NCI-H460 (cell line): ENCODE data around the gene RHD. TPM values are rescaled to one million over a fixed set of nuclear protein-coding genes. Genes with fewer than 3 reads are reported as not detected.
"Not testable (repeated sequence)": the region's sequence is repeated elsewhere in the genome, so short reads cannot be mapped to it uniquely, and the experiment has no call there.

ENCODE experiments used
- DNase-seq: peaks from one replicate; pipeline ENCODE4 v3.0.0-alpha.2; 2016; ENCODE audit warnings: low read depth; ENCODE audit errors: extremely low read depth
- polyA plus RNA-seq: library from polyadenylated mRNA; depleted of rRNA; stranded (reverse); fragments of >200 nt; gene quantifications from 2 replicates; pipeline ENCODE4 v1.2.3, GENCODE V29; 2014; cell fraction: nucleus; rRNA removed
- total RNA-seq: library from RNA; depleted of rRNA; stranded (reverse); fragments of >200 nt; shearing (Covaris generic); gene quantifications from 2 replicates; pipeline ENCODE4 v1.2.3, GENCODE V29; 2014; rRNA removed

The RHD gene
- not detected in 2 replicates for total RNA-seq
- not detected in 2 replicates for polyA plus RNA-seq

DNA sequence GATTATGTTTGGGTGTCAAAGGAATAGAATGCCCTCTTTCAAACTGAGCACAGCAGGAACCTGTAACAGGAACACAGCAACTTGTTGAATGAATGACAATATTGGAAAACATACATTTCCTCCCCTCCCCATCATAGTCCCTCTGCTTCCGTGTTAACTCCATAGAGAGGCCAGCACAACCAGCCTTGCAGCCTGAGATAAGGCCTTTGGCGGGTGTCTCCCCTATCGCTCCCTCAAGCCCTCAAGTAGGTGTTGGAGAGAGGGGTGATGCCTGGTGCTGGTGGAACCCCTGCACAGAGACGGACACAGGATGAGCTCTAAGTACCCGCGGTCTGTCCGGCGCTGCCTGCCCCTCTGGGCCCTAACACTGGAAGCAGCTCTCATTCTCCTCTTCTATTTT is at the start of gene RHD:
TSS of gene RHD (plus strand) at position 272 of the 400 bp plus-strand sequence. CDS start at position 311, 39 bp downstream.
- not testable (repeated sequence) for DNase-seq

GRCh38 chr1:25222606-25223005 is 49.7 kb upstream of the RHD start:
- DNase-seq: no peak

GRCh38 chr1:25223471-25223870 is 48.8 kb upstream of the RHD start:
- no peak for DNase-seq

GRCh38 chr1:25232027-25232865 is 40.1 kb upstream of the RHD start, which contains the start of gene SYF2:
Gene SYF2 (minus strand): TSS chr1:25232502. CDS start chr1:25232467, 35 bp downstream.
- peak; percentile 80 for DNase-seq

- DNase-seq: peak; percentile 81
Observed at GRCh38 chr1:25232866-25233784, 39.2 kb upstream of the RHD start.

GRCh38 chr1:25235411-25235810 is 36.9 kb upstream of the RHD start:
- not testable (repeated sequence) for DNase-seq

GRCh38 chr1:25236261-25236660 is 36.0 kb upstream of the RHD start:
- DNase-seq: not testable (repeated sequence)

DNA sequence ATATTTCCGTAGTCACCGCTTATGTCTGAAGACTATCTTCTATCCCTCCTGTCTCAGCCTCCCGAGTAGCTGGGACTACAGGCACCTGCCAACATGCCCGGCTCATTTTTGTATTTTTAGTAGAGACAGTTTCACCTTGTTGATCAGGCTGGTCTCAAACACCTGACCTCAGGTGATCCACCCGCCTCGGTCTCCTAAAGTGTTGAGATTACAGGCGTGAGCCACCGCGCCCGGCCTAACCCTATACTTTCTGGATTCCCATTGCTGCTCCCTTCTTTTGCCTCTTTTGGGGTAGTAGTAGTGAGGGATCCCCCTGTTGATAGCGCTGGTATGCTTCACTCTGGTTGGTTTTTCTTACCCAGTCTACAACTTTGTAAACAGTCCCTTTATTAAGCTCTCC is 34.3 kb upstream of the RHD start:
- DNase-seq: no peak

GRCh38 chr1:25239681-25240541 is 32.4 kb upstream of the RHD start:
- peak; percentile 89 for DNase-seq

DNA sequence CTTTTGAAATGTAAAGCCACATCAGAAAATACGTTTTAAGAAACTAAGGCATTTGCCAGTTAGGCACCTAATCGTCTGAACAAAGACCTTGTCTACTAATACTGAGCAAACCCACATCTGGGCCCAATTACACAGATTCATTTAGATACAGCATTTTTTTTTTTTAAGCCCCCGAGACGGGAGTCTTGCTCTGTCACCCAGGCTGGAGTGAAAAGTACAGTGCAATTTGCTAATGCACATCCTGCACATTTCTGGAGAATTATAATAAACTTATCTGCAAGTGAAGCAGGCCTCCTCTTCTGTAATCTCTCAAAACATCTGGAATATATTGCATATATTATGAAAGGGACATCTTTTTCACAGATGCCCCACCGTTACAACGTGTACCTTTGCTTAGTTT is 28.4 kb upstream of the RHD start:
- DNase-seq: no peak

DNA sequence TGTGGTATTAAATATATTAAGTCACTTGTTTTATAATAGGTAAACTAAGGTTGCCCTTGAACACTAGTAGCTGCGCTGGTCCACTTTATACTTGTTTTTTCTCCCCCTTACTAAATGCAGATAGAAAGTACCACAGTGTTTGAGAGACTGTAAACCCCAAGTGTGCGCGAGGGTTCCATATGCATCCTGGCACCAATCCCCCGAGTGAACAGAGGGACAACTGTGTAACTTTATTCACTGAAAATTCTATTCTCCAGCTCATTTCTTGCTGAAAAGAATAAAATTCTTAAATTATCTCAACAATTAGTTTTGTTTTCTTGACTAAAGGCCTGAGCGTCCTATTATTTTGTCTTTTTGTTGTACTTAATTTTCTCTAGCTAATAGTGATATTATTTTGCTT is 26.9 kb upstream of the RHD start:
- DNase-seq: no peak

DNA sequence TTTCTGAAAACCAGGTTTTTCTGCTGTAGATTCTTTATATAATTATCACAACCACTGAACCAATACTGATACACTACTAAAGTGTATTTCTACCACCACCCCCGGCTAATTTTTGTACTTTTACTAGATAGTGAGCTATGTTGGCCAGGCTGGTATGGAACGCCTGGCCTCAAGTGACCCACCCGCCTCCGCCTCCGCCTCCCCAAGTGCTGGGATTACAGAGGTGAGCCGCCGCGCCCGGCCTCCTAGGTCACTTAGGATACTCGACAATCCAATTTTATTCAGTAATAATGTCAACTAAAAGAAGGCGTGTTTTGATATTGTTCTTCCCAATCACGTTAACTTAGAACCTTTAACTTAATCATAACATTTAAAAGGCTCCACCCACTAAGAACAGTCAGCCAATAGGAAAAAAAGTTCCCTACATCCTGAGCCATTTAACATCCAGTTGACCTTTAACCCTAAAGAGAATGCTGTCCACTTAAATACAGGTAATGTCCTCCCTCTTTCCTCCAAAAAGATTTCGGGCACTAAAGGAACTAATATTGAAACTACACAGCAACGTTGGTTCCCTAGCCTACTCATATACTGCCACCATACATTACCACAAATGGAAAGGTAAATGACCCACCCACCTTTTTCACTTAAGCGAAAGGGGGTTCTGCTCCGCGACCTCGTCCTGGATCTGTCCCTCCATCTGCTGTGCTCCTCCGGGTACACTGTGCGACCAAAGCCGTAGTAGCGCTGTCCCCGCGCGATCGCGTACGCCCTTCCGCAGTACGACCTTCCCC is 26.3 kb upstream of the RHD start:
- DNase-seq: no peak

DNA sequence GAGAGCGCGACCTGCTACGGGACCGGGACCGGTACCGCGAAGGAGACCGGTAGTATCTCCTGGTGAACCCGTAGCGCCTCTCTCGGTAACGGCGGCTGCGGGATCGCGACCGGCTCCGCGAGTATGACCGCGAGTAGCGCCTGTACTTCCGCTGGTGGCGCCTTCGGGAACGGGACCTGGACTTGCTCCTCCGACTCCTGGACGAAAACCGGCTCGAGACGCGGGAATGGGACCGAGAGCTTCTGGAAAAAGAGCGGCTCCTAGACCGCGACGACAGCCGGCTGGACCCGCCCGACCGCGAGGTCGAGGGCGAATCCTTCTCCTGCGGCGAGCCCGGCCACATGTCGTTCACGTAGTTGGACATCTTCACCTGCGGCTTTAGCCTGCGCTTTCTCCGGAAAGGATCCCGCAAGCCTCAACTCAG is 25.7 kb upstream of the RHD start:
- no peak for DNase-seq

- peak; percentile 95 for DNase-seq
Observed at GRCh38 chr1:25247024-25247828, 25.1 kb upstream of the RHD start, which contains the start of gene RSRP1. Gene RSRP1 (minus strand): TSS chr1:25247454. CDS start chr1:25246963, 491 bp downstream.

- no peak for DNase-seq
Observed at GRCh38 chr1:25247829-25248754, 24.2 kb upstream of the RHD start.

DNA sequence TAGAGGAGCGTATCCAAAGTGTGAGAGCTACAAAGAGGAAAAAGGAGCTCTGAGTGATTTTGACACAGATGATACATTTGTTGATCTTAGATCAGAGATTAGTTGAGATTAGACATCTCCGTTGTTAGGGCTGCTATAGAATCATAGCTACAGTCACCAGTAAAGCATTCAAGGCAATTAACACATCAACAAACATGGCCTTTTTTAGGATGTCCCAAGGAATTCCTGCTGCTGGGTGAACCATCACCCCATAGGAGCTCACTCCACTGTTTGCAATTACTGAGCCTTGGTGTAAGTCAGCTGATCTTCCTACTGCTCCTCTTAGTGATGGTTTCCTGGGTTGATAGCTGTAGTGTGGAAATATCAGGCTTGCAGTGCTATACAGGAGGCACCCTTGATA is 18.4 kb upstream of the RHD start:
- no peak for DNase-seq
